Measurements from ENCODE around the gene RFNG. TPM values are rescaled to one million over a fixed set of nuclear protein-coding genes. Genes with fewer than 3 reads are reported as not detected.

Gene RFNG
- total and polyA plus RNA-seq, 2 of the 13 experiments (the other 11 are each of a cell fraction or from before 2014, with no cell fraction given) = 61.4 to 64.0 TPM

GRCh38 chr17:82019690-82020571 lies 31.7 kb downstream of the RFNG start (continued):
- TF ChIP-seq SRSF4 (IDR thresholded peaks at IDR 0.05; ENCODE audit: low read depth, low read length, poor library complexity, severe bottlenecking) = no peak
- TF ChIP-seq NFKBIZ (CRISPR knock-in tag; IDR thresholded peaks at IDR 0.05) = no peak
- peak; percentile 68; the same call in 1 of the 2 replicates for TF ChIP-seq MXD1 (CRISPR knock-in tag; IDR thresholded peaks at IDR 0.05)
- TF ChIP-seq ZNF451 (CRISPR knock-in tag; IDR thresholded peaks at IDR 0.05) = peak; percentile 71; the same call in 1 of the 2 replicates
- TF ChIP-seq FOXA3 (CRISPR knock-in tag; IDR thresholded peaks at IDR 0.05) = 0 out of 2 replicates have a peak, but pooled peaks have one; percentile 39
- TF ChIP-seq ZFP36L1 (CRISPR knock-in tag; IDR thresholded peaks at IDR 0.05) = 0 out of 2 replicates have a peak, but pooled peaks have one; percentile 45
- TF ChIP-seq MIER2 (CRISPR knock-in tag; IDR thresholded peaks at IDR 0.05) = no peak; the same call in 1 of the 2 replicates
- TF ChIP-seq HOMEZ (CRISPR knock-in tag; IDR thresholded peaks at IDR 0.05; ENCODE audit: low read depth) = 0 out of 2 replicates have a peak, but pooled peaks have one; percentile 8
- TF ChIP-seq ATF5 (CRISPR knock-in tag; IDR thresholded peaks at IDR 0.05; ENCODE audit: low read depth) = no peak
- TF ChIP-seq AGO2 (optimal IDR thresholded peaks at IDR 0.05; ENCODE audit: low read depth, low read length) = peak; percentile 99
- TF ChIP-seq MED1 (CRISPR knock-in tag; IDR thresholded peaks at IDR 0.05) = peak; percentile 73
- peak; percentile 77 for TF ChIP-seq ZFY (CRISPR knock-in tag; IDR thresholded peaks at IDR 0.05)
- peak; percentile 74 for TF ChIP-seq POLR2G (IDR thresholded peaks at IDR 0.05; ENCODE audit: low read depth, low read length)
- TF ChIP-seq ATF4 (CRISPR knock-in tag; IDR thresholded peaks at IDR 0.05) = no peak
- TF ChIP-seq NONO (IDR thresholded peaks at IDR 0.05) = no peak
- TF ChIP-seq NONO (CRISPR knock-in tag; conservative IDR thresholded peaks at IDR 0.05) = peak; percentile 79
- peak; percentile 36 for TF ChIP-seq ZBTB4 (CRISPR knock-in tag; IDR thresholded peaks at IDR 0.05; ENCODE audit: borderline replicate concordance)
- no peak for TF ChIP-seq KLF15 (CRISPR knock-in tag; IDR thresholded peaks at IDR 0.05; ENCODE audit: borderline replicate concordance)
- no peak for TF ChIP-seq ZNF10 (CRISPR knock-in tag; IDR thresholded peaks at IDR 0.05; ENCODE audit: borderline replicate concordance, low read depth)
- 0 out of 2 replicates have a peak, but pooled peaks have one; percentile 13 for TF ChIP-seq ZNF224 (CRISPR knock-in tag; IDR thresholded peaks at IDR 0.05)
- TF ChIP-seq HDAC2 (CRISPR knock-in tag; IDR thresholded peaks at IDR 0.05) = peak; percentile 47; the same call in 1 of the 2 replicates
